Suprapubic skin (tissue), 4 donors: ENCODE data around the gene ZP2. TPM values are rescaled to one million over a fixed set of nuclear protein-coding genes. Genes with fewer than 3 reads are reported as not detected.

Source experiments
- DNase-seq, 2 donors: peaks; one replicate each; pipeline ENCODE4 v3.0.0-alpha.2; 2019; ENCODE audit warnings: low spot score in 2 of 2
- H3K27ac ChIP-seq: fragments of 200-600 bp; sonication (generic); one replicate; pipeline ENCODE4 v1.5.1; 2019
- H3K27me3 ChIP-seq: fragments of 200-600 bp; sonication (generic); one replicate; pipeline ENCODE4 v1.5.1; 2019
- H3K36me3 ChIP-seq: fragments of 200-600 bp; sonication (generic); one replicate; pipeline ENCODE4 v1.5.1; 2019
- H3K4me1 ChIP-seq: fragments of 200-600 bp; sonication (generic); one replicate; pipeline ENCODE4 v1.5.1; 2019
- H3K4me3 ChIP-seq: fragments of 200-600 bp; sonication (generic); one replicate; pipeline ENCODE4 v1.5.1; 2019; ENCODE audit warnings: mild to moderate bottlenecking
- H3K9me3 ChIP-seq: fragments of 200-600 bp; sonication (generic); one replicate; pipeline ENCODE4 v1.5.1; 2019
- EP300 ChIP-seq: sonication (generic); formaldehyde crosslinking; IDR thresholded peaks from one replicate; pipeline ENCODE4 v1.6.1; 2017; ENCODE audit warnings: antibody characterized with exemption
- POLR2A ChIP-seq, 2 donors: fragments of 450-650 bp; IDR thresholded peaks; one replicate each; pipeline ENCODE4 v1.6.1; 2017; ENCODE audit warnings: antibody characterized with exemption in 2 of 2, mild to moderate bottlenecking in 2 of 2, moderate library complexity in 2 of 2
- POLR2AphosphoS5 ChIP-seq, 3 donors: sonication (generic); formaldehyde crosslinking; IDR thresholded peaks; one replicate each; pipeline ENCODE4 v1.6.1; 2017; ENCODE audit warnings: antibody characterized with exemption in 3 of 3
- WGBS: methylation state at CpG from one replicate; pipeline ENCODE4 v1.1.5; 2018; 5-methylcytosine and 5-hydroxymethylcytosine counted together
- total RNA-seq, 4 donors: library from RNA; depleted of rRNA; stranded (reverse); fragments of >200 nt; gene quantifications; one replicate each; pipeline ENCODE4 v1.1.0, GENCODE V29; 2016
- TF ChIP-seq, protein P1 (sequence below), 2 donors: fragments of 200-600 bp in 1 of 2; fragments of 450-650 bp in 1 of 2; sonication (generic) in 1 of 2; IDR thresholded peaks; one replicate each; pipeline ENCODE4 v1.5.1; 2016 to 2019; ENCODE audit warnings: antibody characterized with exemption in 2 of 2, mild to moderate bottlenecking in 1 of 2, moderate library complexity in 1 of 2

The ZP2 gene
- total RNA-seq, 4 donors from 2014 or later: not detected

DNA sequence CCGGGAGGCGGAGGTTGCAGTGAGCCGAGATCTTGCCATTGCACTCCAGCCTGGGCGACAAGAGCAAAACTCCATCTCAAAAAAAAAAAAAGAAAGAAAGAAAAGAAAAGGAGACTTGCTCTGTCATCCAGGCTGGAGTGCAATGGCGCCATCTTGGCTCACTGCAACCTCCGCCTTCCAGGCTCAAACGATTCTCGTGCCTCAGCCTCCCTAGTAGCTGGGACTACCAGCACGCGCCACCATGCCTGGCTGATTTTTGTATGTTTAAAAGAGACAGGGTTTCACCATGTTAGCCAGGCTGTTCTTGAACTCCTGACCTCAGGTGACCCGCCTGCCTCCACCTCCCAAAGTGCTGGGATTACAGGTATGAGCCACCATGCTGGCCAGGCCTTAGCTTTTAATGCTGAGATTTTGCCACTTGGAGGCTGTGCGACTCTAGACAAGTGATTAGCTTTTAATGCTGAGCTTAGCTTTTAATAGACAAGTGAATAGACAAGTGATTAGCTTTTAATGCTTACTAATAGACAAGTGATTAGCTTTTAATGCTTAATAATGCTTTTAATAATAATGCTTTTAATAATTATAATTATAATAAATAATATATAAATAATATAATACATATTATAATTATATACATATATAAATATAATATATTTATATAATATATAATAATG, 43.3 kb downstream of the ZP2 start:
- Histone ChIP-seq H3K36me3 (peaks cover 68% of the 10 kb centered on the region), H3K4me3 (no peak overlapping the region), H3K27ac (no peak overlapping the region), H3K9me3 (no peaks in the 10 kb centered on the region), H3K27me3 (no peaks in the 10 kb centered on the region), H3K4me1 (peaks cover 16% of the 10 kb centered on the region)
- WGBS: 96% methylated on average over 12 of the region's 12 CpGs
- DNase-seq: no peak
- TF ChIP-seq POLR2A (IDR thresholded peaks at IDR 0.05) (no peak), EP300 (no peak), POLR2AphosphoS5 (IDR thresholded peaks at IDR 0.05) (no peak)
- TF ChIP-seq, protein P1, sequence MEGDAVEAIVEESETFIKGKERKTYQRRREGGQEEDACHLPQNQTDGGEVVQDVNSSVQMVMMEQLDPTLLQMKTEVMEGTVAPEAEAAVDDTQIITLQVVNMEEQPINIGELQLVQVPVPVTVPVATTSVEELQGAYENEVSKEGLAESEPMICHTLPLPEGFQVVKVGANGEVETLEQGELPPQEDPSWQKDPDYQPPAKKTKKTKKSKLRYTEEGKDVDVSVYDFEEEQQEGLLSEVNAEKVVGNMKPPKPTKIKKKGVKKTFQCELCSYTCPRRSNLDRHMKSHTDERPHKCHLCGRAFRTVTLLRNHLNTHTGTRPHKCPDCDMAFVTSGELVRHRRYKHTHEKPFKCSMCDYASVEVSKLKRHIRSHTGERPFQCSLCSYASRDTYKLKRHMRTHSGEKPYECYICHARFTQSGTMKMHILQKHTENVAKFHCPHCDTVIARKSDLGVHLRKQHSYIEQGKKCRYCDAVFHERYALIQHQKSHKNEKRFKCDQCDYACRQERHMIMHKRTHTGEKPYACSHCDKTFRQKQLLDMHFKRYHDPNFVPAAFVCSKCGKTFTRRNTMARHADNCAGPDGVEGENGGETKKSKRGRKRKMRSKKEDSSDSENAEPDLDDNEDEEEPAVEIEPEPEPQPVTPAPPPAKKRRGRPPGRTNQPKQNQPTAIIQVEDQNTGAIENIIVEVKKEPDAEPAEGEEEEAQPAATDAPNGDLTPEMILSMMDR (IDR thresholded peaks at IDR 0.05): no peak

DNA sequence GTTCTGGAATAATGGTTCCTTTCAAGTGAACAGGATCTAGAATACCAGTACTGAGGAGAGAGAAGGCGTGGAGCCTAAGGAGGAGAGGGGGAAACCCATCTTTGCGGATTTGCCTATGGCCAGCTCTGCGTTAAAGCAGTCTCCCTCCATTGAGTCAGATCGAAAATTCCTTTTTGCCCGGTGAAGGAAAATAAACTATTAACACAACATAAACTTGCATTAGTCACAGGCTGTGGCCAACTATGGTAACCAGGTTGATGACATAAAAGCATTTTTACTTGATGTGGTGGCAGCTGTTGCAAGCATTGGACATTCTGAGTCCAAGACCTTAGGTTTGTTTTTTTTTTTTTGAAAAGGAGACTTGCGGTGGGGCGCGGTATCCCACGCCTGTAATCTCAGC, 44.0 kb downstream of the ZP2 start:
- Histone ChIP-seq H3K9me3 (no peaks in the 10 kb centered on the region), H3K4me3 (no peak overlapping the region), H3K27ac (no peak overlapping the region), H3K36me3 (peaks cover 64% of the 10 kb centered on the region), H3K27me3 (no peaks in the 10 kb centered on the region), H3K4me1 (peaks cover 23% of the 10 kb centered on the region)
- DNase-seq: no peak
- TF ChIP-seq POLR2A (IDR thresholded peaks at IDR 0.05): no peak
- TF ChIP-seq, protein P1 (IDR thresholded peaks at IDR 0.05): no peak
- no peak for TF ChIP-seq POLR2AphosphoS5 (IDR thresholded peaks at IDR 0.05)
- TF ChIP-seq EP300: no peak
- 91% methylated on average over 9 of the region's 9 CpGs for WGBS

DNA sequence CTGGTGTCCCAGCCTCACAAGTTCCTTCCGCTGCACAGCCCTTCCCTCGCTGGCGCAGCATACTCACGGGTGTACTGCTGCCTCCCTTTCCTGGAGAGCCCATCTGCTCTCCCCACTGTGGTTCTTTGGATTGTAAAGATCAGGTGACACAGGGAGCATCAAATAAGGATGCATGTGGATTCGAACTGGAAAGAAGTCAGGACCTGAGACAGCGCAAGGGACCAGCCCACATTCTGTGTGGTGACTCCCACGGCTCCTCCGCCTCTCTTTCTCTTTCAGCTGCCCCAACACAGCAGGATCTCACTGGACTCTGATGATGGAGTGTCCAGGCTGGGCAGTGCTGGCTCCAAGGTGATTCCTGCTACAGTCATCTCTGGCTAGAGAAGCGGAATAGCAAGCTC, 44.8 kb downstream of the ZP2 start:
- DNase-seq: no peak
- Histone ChIP-seq H3K9me3 (no peaks in the 10 kb centered on the region), H3K27ac (no peak overlapping the region), H3K36me3 (peaks cover 57% of the 10 kb centered on the region), H3K27me3 (no peaks in the 10 kb centered on the region), H3K4me3 (no peak overlapping the region), H3K4me1 (peaks cover 31% of the 10 kb centered on the region)
- WGBS: 91% methylated on average over 9 of the region's 9 CpGs
- TF ChIP-seq EP300 (no peak), POLR2AphosphoS5 (IDR thresholded peaks at IDR 0.05) (no peak), POLR2A (IDR thresholded peaks at IDR 0.05) (no peak)
- TF ChIP-seq, protein P1 (IDR thresholded peaks at IDR 0.05): no peak

DNA sequence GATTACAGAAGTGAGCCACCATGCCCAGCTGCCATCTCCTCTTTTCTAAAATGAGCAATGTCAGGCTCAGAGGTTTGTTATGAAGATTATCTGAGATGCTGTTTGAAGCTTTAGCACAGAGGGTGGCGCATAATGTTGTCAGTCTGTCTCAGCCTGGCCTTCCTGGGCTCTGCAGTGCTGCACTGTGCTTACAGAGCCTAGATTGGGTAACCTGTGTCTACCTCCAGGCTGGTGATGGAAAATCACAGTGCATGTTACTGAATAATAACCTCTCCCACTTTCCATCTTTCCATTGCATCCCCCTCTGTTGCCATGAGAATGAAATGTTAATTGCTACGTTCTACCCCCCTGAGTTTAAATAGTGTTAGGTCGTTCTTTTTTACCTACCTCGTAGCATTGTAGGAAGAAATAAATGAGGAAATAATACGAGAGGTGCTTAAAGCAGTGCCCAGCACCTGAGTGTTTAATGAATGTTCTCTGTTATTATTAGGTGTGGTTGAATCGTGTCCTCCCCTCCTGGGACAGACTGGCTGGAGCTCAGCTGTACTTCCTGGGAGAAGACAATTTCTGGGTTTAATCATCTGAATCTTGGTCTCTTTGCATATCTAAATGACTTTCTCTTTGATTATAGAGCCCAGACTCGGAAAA, 46.7 kb downstream of the ZP2 start:
- Histone ChIP-seq H3K27ac (no peak overlapping the region), H3K4me1 (peaks cover 49% of the 10 kb centered on the region), H3K9me3 (no peaks in the 10 kb centered on the region), H3K4me3 (no peak overlapping the region), H3K27me3 (no peaks in the 10 kb centered on the region), H3K36me3 (peaks cover 44% of the 10 kb centered on the region)
- DNase-seq: no peak
- 91% methylated on average over 7 of the region's 7 CpGs for WGBS
- TF ChIP-seq, protein P1 (IDR thresholded peaks at IDR 0.05): no peak
- TF ChIP-seq EP300: no peak
- no peak for TF ChIP-seq POLR2A (IDR thresholded peaks at IDR 0.05)
- no peak for TF ChIP-seq POLR2AphosphoS5 (IDR thresholded peaks at IDR 0.05)

DNA sequence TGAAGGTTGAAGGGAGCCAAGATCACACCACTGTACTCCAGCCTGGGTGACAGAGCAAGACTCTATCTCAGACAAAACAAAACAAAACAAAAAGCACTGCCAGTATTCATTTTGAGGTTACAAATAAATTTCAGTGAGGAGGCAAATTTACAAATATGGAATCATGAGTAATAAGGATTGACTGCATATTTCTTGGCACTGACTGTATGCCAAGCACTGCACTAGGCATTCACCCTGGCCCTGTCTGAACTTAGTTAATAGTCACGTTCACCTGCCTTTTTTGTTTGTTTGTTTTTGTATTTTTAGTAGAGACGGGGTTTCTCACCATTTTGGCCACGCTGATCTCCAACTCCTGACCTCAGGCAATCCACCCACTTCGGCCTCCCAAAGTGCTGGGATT, 47.8 kb downstream of the ZP2 start:
- Histone ChIP-seq H3K4me1 (peaks cover 42% of the 10 kb centered on the region), H3K27me3 (no peaks in the 10 kb centered on the region), H3K36me3 (peaks cover 42% of the 10 kb centered on the region), H3K4me3 (no peak overlapping the region), H3K27ac (peak overlapping the region; percentile 59), H3K9me3 (no peaks in the 10 kb centered on the region)
- 68% methylated on average over 4 of the region's 4 CpGs for WGBS
- no peak for DNase-seq
- TF ChIP-seq POLR2AphosphoS5 (IDR thresholded peaks at IDR 0.05) (no peak), POLR2A (IDR thresholded peaks at IDR 0.05) (no peak), EP300 (no peak)
- TF ChIP-seq, protein P1 (IDR thresholded peaks at IDR 0.05): no peak
